IMR-90 (cell line): ENCODE results near the gene TRAPPC5.

Source experiments
- CEBPB ChIP-seq: IDR thresholded peaks from 2 replicates; pipeline ENCODE4 v1.6.1; 2012; ENCODE audit warnings: low read depth, low read length, improper control_type of control experiment
- CHD1 ChIP-seq: IDR thresholded peaks from 2 replicates; pipeline ENCODE4 v1.6.1; 2012; ENCODE audit warnings: low read depth, low read length, improper control_type of control experiment
- CTCF ChIP-seq: conservative IDR thresholded peaks from 2 replicates; pipeline ENCODE4 v1.5.1; 2012; ENCODE audit warnings: mild to moderate bottlenecking, low read depth, low read length, improper control_type of control experiment
- ELK1 ChIP-seq: fragments of 150-350 bp; IDR thresholded peaks from 2 replicates; pipeline ENCODE4 v1.6.1; 2016; ENCODE audit warnings: low read depth, mild to moderate bottlenecking, low read length, moderate library complexity, borderline replicate concordance
- MXI1 ChIP-seq: IDR thresholded peaks from 2 replicates; pipeline ENCODE4 v1.6.1; 2012; ENCODE audit warnings: low read depth, mild to moderate bottlenecking, low read length, moderate library complexity, borderline replicate concordance
- POLR2A ChIP-seq: IDR thresholded peaks from 2 replicates; pipeline ENCODE4 v1.6.1; 2012; ENCODE audit warnings: mild to moderate bottlenecking, low read depth, low read length
- RAD21 ChIP-seq: IDR thresholded peaks from 2 replicates; pipeline ENCODE4 v1.6.1; 2012; ENCODE audit warnings: low read length, improper control_type of control experiment
- RCOR1 ChIP-seq: IDR thresholded peaks from 2 replicates; pipeline ENCODE4 v1.6.1; 2012; ENCODE audit warnings: mild to moderate bottlenecking, low read length, improper control_type of control experiment; ENCODE audit not compliant: insufficient replicate concordance
- SMC3 ChIP-seq: fragments of 150-350 bp; IDR thresholded peaks from 2 replicates; pipeline ENCODE4 v1.6.1; 2016; ENCODE audit warnings: low read depth, mild to moderate bottlenecking, antibody characterized with exemption, low read length, moderate library complexity
- USF2 ChIP-seq: fragments of 150-350 bp; IDR thresholded peaks from 2 replicates; pipeline ENCODE4 v1.6.1; 2017; ENCODE audit warnings: mild to moderate bottlenecking, antibody characterized with exemption, low read length, low read depth

- TF ChIP-seq CTCF (no peak), USF2 (no peak), POLR2A (no peak), CEBPB (no peak), RCOR1 (no peak), ELK1 (no peak), RAD21 (no peak), SMC3 (no peak), MXI1 (no peak), CHD1 (no peak)
Measured at GRCh38 chr19:7722231-7722651, 41.6 kb downstream of the TRAPPC5 start.
